ENCODE results near the gene TXLNG.
A peak's percentile ranks its signal among the peaks of the same experiment; 100 is the strongest.

Gene TXLNG

GRCh38 chrX:16785247-16786138, 773 bp upstream of the TXLNG start:
- peak; percentile 29 for DNase-seq

GRCh38 chrX:16786791-16787735, 797 bp downstream of the TXLNG start:
- DNase-seq, result peak; percentile 55

GRCh38 chrX:16788477-16788876, 2.2 kb downstream of the TXLNG start:
- DNase-seq, result no peak

- DNase-seq, result no peak
These were observed 10.0 kb downstream of the TXLNG start for GRCh38 chrX:16796298-16796697.

- no peak for DNase-seq
These were observed 11.1 kb downstream of the TXLNG start for GRCh38 chrX:16797358-16797757.

- DNase-seq, result no peak
These were observed 11.6 kb downstream of the TXLNG start for GRCh38 chrX:16797841-16798240.

GRCh38 chrX:16804923-16805464, 18.7 kb downstream of the TXLNG start:
- no peak for DNase-seq

- DNase-seq, result no peak
These were observed 21.3 kb downstream of the TXLNG start for GRCh38 chrX:16807548-16807947.

- no peak for DNase-seq
These were observed 21.8 kb downstream of the TXLNG start for GRCh38 chrX:16807976-16808542.

GRCh38 chrX:16814597-16814996, 28.3 kb downstream of the TXLNG start:
- no peak for DNase-seq

GRCh38 chrX:16819634-16820033, 33.4 kb downstream of the TXLNG start:
- DNase-seq, result no peak

GRCh38 chrX:16822723-16823122, 36.5 kb downstream of the TXLNG start:
- no peak for DNase-seq

GRCh38 chrX:16825264-16826035, 39.2 kb downstream of the TXLNG start:
- DNase-seq, result no peak

GRCh38 chrX:16826207-16826606, 39.9 kb downstream of the TXLNG start:
- DNase-seq, result peak; percentile 8

- no peak for DNase-seq
These were observed 41.0 kb downstream of the TXLNG start for GRCh38 chrX:16827225-16827624.

GRCh38 chrX:16828124-16828908, 42.0 kb downstream of the TXLNG start:
- DNase-seq, result no peak

GRCh38 chrX:16832301-16832700, 46.0 kb downstream of the TXLNG start:
- DNase-seq, result no peak

- no peak for DNase-seq
These were observed 48.5 kb downstream of the TXLNG start for GRCh38 chrX:16834806-16835205.

- no peak for DNase-seq
These were observed 50.1 kb downstream of the TXLNG start for GRCh38 chrX:16836371-16836770.

- no peak for DNase-seq
These were observed 52.2 kb downstream of the TXLNG start for GRCh38 chrX:16838202-16839066.

Measured in NCI-H345 (cell line).